Central memory CD8-positive, alpha-beta T cell (primary cell): Measurements from ENCODE around the gene SLC28A1.
A peak's percentile ranks its signal among the peaks of the same experiment; 100 is the strongest.
"Not testable (repeated sequence)": the region's sequence is repeated elsewhere in the genome, so short reads cannot be mapped to it uniquely, and the experiment has no call there.

Experiments used
- ATAC-seq: fragments of 150-1000 bp; cut with Tn5 transposase; replicated peaks from 2 replicates; pipeline ENCODE4 v1.10.0; 2022; ENCODE audit warnings: mild to moderate bottlenecking, moderate FRiP score, moderate number of reproducible peaks; ENCODE audit not compliant: poor library complexity, severe bottlenecking; ENCODE audit errors: extremely low read depth
- DNase-seq, 2 donors: peaks; one replicate each; pipeline ENCODE4 v3.0.0; 2021; ENCODE audit warnings: low spot score in 2 of 2
- H3K27ac Mint-ChIP-seq: one replicate; pipeline ENCODE4 v1.8.0; 2022; ENCODE audit warnings: low read depth, mild to moderate bottlenecking, moderate library complexity, mixed read lengths
- H3K27me3 Mint-ChIP-seq: one replicate; pipeline ENCODE4 v1.8.0; 2022; ENCODE audit warnings: mixed read lengths
- H3K36me3 Mint-ChIP-seq: one replicate; pipeline ENCODE4 v1.8.0; 2022; ENCODE audit warnings: mild to moderate bottlenecking, moderate library complexity, mixed read lengths; ENCODE audit not compliant: insufficient read depth
- H3K4me1 Mint-ChIP-seq: one replicate; pipeline ENCODE4 v1.8.0; 2022; ENCODE audit warnings: mixed read lengths
- H3K4me3 Mint-ChIP-seq: one replicate; pipeline ENCODE4 v1.8.0; 2022; ENCODE audit warnings: mild to moderate bottlenecking, moderate library complexity, mixed read lengths
- H3K9me3 Mint-ChIP-seq: one replicate; pipeline ENCODE4 v1.8.0; 2022; ENCODE audit warnings: mixed read lengths

SLC28A1 gene

DNA sequence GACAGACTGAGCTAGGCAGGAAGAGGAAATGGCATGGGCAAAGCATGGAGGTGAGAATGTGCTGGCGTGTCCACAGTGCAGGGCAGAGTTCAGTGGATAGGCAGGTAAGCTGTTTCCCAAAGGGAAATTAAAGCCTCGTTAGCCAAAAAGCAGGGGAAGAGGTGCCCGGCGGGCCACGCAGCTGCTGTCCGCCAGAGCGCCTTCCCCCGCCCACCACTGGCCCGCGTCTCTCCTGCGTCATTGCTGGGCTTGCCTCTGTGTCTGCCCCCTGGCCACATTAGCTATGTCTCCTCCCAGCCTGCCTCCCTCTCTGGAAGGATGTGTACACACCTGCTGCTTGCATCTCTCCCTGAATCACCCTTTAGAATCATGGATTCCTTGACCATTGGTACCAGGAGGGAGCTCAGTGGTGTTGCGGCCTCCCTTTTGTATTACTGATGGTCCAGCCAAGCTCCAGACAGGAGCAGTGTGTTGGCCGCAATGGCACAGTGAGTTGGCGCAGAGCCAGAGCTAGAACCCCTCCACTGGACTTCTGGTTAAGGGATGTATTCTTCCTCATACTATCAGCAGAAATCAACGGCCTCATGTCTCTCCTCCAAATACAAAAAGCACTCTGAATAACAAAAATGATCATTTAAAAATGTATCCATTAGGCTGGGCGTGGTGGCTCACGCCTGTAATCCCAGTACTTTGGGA lies 26.6 kb downstream of the SLC28A1 start:
- Mint-ChIP-seq H3K27ac (peak overlapping the region; percentile 55), H3K4me1 (no peaks in the 10 kb centered on the region), H3K27me3 (peaks cover 27% of the 10 kb centered on the region), H3K4me3 (no peak overlapping the region), H3K9me3 (no peaks in the 10 kb centered on the region), H3K36me3 (no peaks in the 10 kb centered on the region)
- ATAC-seq, result no peak
- DNase-seq, result no peak

DNA sequence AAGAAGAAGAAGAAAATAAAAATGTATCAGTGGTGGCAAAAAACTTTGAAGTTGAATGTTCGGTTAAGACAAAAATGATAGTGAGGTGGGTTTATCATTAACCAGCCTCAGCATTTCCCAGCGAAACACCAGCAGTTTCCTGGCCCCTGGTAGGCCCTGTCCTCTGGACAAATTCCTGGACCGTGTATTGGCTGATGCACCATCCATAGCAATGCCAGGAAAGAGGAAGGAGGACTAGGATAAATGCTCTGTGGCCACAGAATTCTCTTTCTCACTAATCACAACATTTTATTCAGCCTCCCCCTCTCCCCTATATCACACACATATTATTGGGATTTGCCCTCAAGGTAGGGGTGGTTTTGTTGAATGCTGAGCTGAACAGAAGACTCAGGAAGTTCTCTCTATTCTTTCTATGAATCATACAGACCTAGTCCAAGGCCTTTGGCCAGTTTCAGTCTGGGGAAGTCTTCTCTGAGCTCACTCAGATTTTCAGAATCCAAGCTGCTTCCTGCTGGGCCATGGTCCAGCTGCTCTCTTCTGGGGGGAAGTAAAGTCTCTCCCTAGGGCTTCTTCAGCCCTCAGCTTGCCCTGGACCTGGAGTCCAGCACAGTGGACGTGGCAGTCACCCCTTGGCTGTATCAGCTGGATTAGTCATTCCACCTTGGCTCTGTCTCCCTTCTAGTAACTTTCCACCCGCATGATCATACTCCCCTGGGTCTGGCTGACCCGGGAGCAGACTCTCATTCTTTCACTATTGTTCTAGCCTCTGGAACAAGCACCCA lies 27.6 kb downstream of the SLC28A1 start:
- Mint-ChIP-seq H3K4me1 (no peaks in the 10 kb centered on the region), H3K27me3 (peaks cover 27% of the 10 kb centered on the region), H3K4me3 (no peak overlapping the region), H3K27ac (peak overlapping the region; percentile 55), H3K36me3 (no peaks in the 10 kb centered on the region), H3K9me3 (no peaks in the 10 kb centered on the region)
- ATAC-seq (no peak), DNase-seq (no peak)

DNA sequence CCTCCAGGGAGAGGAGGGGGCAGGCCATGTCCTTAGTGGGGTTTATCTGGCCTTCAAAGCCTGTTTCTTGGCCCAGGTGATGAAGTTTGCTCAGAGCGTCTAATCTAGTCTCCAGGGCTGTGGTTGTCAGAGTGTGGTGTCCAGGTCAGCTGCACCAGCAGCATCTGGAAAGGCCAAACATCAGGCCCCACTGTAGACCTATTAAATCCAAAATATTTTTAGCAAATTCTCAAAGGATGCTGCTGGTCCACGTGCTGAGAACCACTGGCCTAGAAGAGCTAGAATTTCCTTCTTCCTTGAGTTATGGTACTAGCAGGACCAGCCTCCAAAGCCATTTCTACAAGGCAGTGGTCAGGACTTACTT lies 28.9 kb downstream of the SLC28A1 start:
- Mint-ChIP-seq H3K4me3 (no peak overlapping the region), H3K36me3 (no peaks in the 10 kb centered on the region), H3K27me3 (peaks cover 27% of the 10 kb centered on the region), H3K27ac (no peak overlapping the region), H3K9me3 (no peaks in the 10 kb centered on the region), H3K4me1 (no peaks in the 10 kb centered on the region)
- DNase-seq, result no peak
- no peak for ATAC-seq

DNA sequence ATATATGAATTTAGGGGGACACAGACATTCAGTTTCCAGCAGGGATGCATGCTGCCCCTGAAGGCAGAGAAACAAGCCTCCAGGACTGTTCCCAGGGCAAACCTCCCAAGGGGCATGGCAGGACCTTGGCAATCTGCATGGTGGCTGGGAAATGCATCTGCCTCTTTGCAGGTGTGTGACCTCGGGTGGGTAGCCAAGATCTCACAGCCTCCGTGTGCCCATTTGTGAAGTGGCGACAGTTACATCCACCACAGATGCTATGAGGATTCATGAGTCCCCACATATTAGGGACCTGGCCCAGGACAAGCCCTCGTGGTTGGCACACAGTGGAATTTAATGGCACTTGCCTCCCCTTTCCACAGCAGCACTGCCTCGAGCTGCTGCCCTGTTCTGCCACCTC lies 29.9 kb downstream of the SLC28A1 start:
- ATAC-seq, result no peak
- Mint-ChIP-seq H3K27me3 (peaks cover 27% of the 10 kb centered on the region), H3K9me3 (no peaks in the 10 kb centered on the region), H3K27ac (no peak overlapping the region), H3K36me3 (no peaks in the 10 kb centered on the region), H3K4me3 (no peak overlapping the region), H3K4me1 (no peaks in the 10 kb centered on the region)
- DNase-seq, result no peak

DNA sequence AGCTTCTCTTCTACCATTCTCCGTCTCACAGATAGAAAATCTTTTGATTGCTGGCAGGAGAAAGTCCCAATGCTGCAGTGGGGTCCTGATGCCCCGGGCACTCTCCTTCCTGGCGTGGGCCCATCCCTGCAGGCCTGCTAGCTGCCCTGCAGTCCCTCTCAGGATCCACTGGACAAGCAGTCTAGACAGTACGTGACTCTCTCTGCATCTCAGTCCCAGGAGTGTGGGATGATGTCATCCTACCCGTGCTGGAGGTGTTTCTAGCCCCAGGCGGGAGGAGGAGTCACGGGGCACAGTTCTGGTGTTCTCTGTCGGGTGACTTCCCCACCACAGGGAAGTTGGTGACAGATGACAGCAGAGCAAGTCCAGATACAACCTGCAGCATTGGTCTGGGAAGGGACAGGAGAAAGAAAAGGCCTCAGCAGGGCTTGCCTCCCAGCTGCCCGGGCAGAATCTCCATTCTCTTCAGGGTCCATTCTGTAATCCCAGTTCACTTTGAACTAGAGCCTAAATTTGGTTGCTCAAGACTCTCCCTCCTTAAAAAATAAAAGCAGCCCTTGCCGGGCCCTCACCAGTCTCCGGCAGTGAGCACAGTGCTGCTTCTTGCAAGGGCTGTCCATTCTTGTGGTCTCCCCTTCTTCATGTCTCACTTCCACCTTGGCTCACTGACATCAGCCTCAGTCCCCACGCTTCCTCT lies 30.6 kb downstream of the SLC28A1 start:
- H3K4me1 Mint-ChIP-seq, result no peaks in the 10 kb centered on the region
- peaks cover 27% of the 10 kb centered on the region for H3K27me3 Mint-ChIP-seq
- no peak for DNase-seq
- H3K9me3 Mint-ChIP-seq, result no peaks in the 10 kb centered on the region
- ATAC-seq, result no peak
- H3K36me3 Mint-ChIP-seq, result no peaks in the 10 kb centered on the region
- H3K4me3 Mint-ChIP-seq, result no peak overlapping the region
- no peak overlapping the region for H3K27ac Mint-ChIP-seq

DNA sequence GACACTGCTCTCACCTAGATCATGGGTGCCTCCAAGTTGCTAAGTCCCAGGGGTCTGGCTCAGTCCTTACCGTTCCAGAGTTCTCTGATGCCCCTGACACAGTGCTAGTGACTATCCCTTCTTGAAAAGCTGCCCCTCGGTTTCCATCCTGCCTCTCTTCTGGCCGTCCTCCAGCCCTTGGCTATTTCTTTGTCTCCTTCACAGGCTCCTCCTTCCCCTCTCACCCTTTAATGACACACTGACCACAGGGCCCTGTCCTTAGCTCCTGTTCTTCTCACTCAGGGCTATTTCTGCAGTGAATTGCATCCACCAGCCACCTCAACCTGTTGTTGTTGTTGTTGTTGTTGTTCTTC lies 31.1 kb downstream of the SLC28A1 start:
- no peaks in the 10 kb centered on the region for H3K36me3 Mint-ChIP-seq
- H3K27me3 Mint-ChIP-seq, result peaks cover 27% of the 10 kb centered on the region
- no peaks in the 10 kb centered on the region for H3K9me3 Mint-ChIP-seq
- DNase-seq (no peak), ATAC-seq (no peak)
- no peak overlapping the region for H3K4me3 Mint-ChIP-seq
- no peaks in the 10 kb centered on the region for H3K4me1 Mint-ChIP-seq
- H3K27ac Mint-ChIP-seq, result no peak overlapping the region

DNA sequence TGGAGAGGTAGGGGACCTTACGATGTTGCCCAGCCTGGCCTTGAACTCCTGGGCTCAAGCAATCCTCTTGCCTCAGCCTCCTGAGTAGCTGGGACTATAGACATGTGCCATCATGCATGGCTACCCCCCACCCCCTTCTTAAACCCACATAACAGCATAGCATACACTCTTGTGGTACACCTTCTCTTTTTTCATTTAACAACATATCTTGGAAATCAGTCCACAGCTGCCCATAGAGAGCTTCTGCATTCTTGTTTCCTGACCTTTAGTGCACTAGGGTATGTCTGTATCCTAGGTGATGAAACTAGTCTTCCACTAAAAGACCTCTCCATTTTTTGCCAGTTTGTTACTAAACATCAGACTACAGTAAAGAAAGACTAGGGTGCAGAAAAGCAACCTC lies 33.0 kb downstream of the SLC28A1 start:
- H3K27ac Mint-ChIP-seq, result no peak overlapping the region
- no peaks in the 10 kb centered on the region for H3K4me1 Mint-ChIP-seq
- ATAC-seq (no peak), DNase-seq (no peak)
- no peaks in the 10 kb centered on the region for H3K9me3 Mint-ChIP-seq
- H3K27me3 Mint-ChIP-seq, result peaks cover 17% of the 10 kb centered on the region
- no peaks in the 10 kb centered on the region for H3K36me3 Mint-ChIP-seq
- H3K4me3 Mint-ChIP-seq, result no peak overlapping the region

DNA sequence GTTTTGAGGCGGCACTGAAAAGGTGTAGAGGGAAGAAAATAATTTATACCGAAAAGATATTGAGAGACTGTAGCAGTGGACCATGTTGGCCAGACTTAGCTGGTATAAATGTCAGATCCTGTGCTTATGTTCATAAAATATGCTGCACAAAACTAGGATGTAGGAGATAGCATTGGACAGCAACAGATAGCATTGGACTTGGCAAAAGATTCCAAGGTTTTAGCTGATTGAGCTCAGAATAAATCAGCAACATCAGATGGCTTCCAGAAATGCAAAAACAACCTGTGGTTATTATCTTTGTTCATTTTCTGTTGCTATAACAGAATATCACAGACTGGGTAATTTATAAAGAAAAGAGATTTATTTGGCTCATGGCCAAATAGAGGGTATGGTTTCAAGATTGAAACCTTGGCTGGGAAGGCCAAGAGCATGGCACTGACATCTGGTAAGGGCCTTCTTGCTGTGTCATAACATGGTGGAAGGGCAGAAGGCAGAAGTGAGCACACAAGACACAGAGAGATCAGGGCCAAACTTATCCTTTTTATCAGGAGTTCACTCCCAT lies 34.7 kb downstream of the SLC28A1 start:
- no peak overlapping the region for H3K4me3 Mint-ChIP-seq
- DNase-seq (no peak), ATAC-seq (no peak)
- H3K36me3 Mint-ChIP-seq, result no peaks in the 10 kb centered on the region
- H3K9me3 Mint-ChIP-seq, result no peaks in the 10 kb centered on the region
- H3K27ac Mint-ChIP-seq, result no peak overlapping the region
- H3K27me3 Mint-ChIP-seq, result peaks cover 17% of the 10 kb centered on the region
- H3K4me1 Mint-ChIP-seq, result no peaks in the 10 kb centered on the region

DNA sequence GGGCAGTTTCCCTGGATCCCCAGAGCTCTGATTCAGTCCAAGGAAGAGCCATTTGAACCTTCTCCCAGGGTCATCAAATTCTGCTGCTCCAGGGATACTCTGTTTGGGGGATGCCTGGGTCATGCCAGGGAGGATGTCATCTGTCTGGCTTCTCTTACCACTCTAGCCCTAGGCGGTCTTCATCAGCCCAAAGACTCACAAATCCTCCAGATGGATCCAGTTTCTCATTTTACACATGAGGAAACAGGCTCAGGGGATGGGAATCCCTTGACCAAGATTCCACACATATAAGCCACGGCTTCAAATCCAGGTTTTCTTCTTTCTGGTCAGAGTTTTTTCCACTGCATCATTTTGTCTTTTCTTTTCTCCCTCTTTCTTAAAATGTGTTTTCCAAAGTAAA lies 36.7 kb downstream of the SLC28A1 start:
- H3K36me3 Mint-ChIP-seq, result no peaks in the 10 kb centered on the region
- H3K27me3 Mint-ChIP-seq, result no peaks in the 10 kb centered on the region
- H3K4me3 Mint-ChIP-seq, result no peak overlapping the region
- H3K4me1 Mint-ChIP-seq, result no peaks in the 10 kb centered on the region
- no peaks in the 10 kb centered on the region for H3K9me3 Mint-ChIP-seq
- DNase-seq, result no peak
- no peak overlapping the region for H3K27ac Mint-ChIP-seq
- ATAC-seq, result no peak

DNA sequence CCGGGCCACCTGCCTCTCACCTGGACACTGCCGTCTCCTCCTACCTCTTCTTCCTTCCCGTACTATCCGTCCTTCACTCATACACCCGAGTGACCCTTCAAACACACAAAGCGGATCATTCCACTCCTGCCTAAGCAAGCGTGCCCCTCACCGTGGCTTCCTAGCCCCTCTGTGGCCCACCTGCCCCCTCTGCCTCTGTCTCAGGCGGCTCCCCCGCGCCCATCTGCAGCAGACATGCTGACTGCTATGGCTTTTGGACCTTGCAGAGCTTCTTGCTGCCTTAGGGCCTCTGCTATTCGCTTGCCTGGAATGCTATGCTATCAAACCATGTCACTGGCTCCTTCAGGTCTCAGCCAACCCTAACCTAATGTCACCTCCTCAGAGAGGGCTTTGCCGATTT lies 38.1 kb downstream of the SLC28A1 start:
- ATAC-seq (no peak), DNase-seq (no peak)
- no peaks in the 10 kb centered on the region for H3K27me3 Mint-ChIP-seq
- no peaks in the 10 kb centered on the region for H3K4me1 Mint-ChIP-seq
- no peak overlapping the region for H3K4me3 Mint-ChIP-seq
- H3K27ac Mint-ChIP-seq, result no peak overlapping the region
- no peaks in the 10 kb centered on the region for H3K9me3 Mint-ChIP-seq
- no peaks in the 10 kb centered on the region for H3K36me3 Mint-ChIP-seq

DNA sequence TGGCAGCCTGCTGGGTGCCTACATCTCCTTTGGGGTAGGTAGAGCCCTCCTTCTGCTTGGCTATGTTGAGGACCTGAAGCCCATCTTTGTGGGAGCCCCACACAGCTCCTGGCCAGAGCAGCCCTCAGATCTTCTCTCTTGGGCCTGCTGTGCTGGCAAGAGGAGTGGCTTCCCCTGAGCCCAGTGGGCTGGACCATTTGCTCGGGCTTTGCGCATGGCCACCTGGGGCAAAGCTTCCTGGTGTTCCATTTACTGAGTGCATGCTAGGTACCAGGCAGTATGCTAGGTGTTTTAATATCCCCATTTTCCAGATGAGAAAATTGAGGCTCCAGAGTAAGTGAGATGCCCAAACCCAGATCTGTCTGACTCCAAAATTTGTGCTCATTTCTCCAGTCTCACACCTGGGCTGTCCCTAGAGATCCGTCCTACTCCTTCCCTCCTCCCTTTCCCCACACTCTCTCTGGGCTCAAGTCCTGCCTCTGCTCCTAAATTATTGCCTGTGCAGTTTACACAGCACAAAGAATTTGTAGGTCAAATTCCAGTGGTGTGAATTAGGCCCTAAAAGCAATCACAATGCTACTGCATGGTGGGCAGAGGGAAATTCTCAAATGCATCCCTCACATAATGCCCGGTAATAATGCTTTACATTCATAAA lies 39.7 kb downstream of the SLC28A1 start:
- Mint-ChIP-seq H3K9me3 (no peaks in the 10 kb centered on the region), H3K27ac (no peak overlapping the region), H3K27me3 (no peaks in the 10 kb centered on the region), H3K4me1 (peaks cover 6% of the 10 kb centered on the region), H3K4me3 (no peak overlapping the region), H3K36me3 (no peaks in the 10 kb centered on the region)
- DNase-seq, result no peak
- ATAC-seq, result no peak

DNA sequence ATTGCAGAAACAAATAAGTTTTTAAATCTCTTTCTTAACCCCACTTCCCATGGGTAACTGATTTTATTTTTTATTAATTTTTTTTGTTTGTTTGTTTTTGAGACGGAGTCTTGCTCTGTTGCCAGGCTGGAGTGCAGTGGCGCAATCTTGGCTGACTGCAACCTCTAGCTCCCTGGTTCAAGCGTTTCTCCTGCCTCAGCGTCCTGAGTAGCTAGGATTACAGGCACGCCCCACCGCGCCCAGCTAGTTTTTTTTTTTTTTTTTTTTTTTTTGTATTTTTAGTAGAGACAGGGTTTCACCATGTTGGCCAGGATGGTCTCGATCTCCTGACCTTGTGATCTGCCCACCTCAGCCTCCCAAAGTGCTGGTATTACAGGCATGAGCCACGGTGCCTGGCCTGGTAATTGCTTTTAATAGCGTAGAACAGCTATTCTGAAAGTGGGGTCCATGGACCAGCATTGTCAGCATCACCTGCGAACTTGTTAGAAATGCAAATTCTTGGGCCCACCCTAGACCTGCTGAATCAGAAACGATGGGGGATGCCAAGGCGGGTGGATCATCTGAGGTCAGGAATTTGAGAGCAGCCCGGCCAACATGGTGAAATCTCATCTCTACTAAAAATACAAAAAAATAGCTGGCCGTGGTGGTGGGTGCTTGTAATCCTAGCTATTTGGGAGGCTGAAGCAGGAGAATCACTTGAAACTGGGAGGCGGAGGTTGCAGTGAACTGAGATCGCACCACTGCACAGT lies 40.5 kb downstream of the SLC28A1 start:
- not testable (repeated sequence) for H3K36me3 Mint-ChIP-seq, H3K4me3 Mint-ChIP-seq, ATAC-seq, H3K27me3 Mint-ChIP-seq, DNase-seq, H3K27ac Mint-ChIP-seq, H3K9me3 Mint-ChIP-seq, H3K4me1 Mint-ChIP-seq
